GM23338 (cell line): Measurements from ENCODE around the gene HEATR5B. TPM values are rescaled to one million over a fixed set of nuclear protein-coding genes. Genes with fewer than 3 reads are reported as not detected.

Experiments used
- ATAC-seq: fragments of 200-7000 bp; cut with Tn5 transposase; 3 replicates; pipeline ENCODE4 v1.9.1; 2020
- DNase-seq: peaks from one replicate; pipeline ENCODE4 v3.0.0-alpha.2; 2015; ENCODE audit warnings: low spot score
- H2AFZ ChIP-seq: fragments of 200-600 bp; sonication (generic); 2 replicates; pipeline ENCODE4 v1.8.0; 2016; ENCODE audit warnings: antibody characterized with exemption, mild to moderate bottlenecking, moderate library complexity
- H3F3A ChIP-seq: fragments of 200-600 bp; sonication (generic); replicated peaks from 2 replicates; pipeline ENCODE4 v1.8.0; 2017; ENCODE audit warnings: antibody characterized with exemption, mixed run types, low read depth
- H3K27ac ChIP-seq: fragments of 200-600 bp; sonication (generic); 2 replicates; pipeline ENCODE4 v1.6.1; 2016; ENCODE audit warnings: low read depth
- H3K27me3 ChIP-seq: fragments of 200-600 bp; sonication (generic); 2 replicates; pipeline ENCODE4 v1.8.0; 2016; ENCODE audit warnings: mild to moderate bottlenecking, mixed run types, moderate library complexity; ENCODE audit not compliant: insufficient read depth
- H3K36me3 ChIP-seq: fragments of 200-600 bp; sonication (generic); 2 replicates; pipeline ENCODE4 v1.8.0; 2016; ENCODE audit warnings: mild to moderate bottlenecking; ENCODE audit not compliant: insufficient read depth
- H3K4me1 ChIP-seq: fragments of 200-600 bp; sonication (generic); 2 replicates; pipeline ENCODE4 v1.8.0; 2016; ENCODE audit warnings: mild to moderate bottlenecking, moderate library complexity; ENCODE audit not compliant: insufficient read depth
- H3K4me2 ChIP-seq: fragments of 200-600 bp; sonication (generic); 2 replicates; pipeline ENCODE4 v1.7.1; 2017; ENCODE audit warnings: mixed run types
- H3K4me3 ChIP-seq: fragments of 200-600 bp; sonication (generic); 2 replicates; pipeline ENCODE4 v1.6.1; 2016; ENCODE audit warnings: mixed run types
- H3K79me2 ChIP-seq: fragments of 200-600 bp; sonication (generic); replicated peaks from 2 replicates; pipeline ENCODE4 v1.8.0; 2017; ENCODE audit warnings: mild to moderate bottlenecking; ENCODE audit not compliant: insufficient read depth
- H3K9me2 ChIP-seq: fragments of 200-600 bp; sonication (generic); 2 replicates; pipeline ENCODE4 v1.8.0; 2017; ENCODE audit not compliant: insufficient read depth
- H4K20me1 ChIP-seq: fragments of 200-600 bp; sonication (generic); replicated peaks from 2 replicates; pipeline ENCODE4 v1.8.0; 2017; ENCODE audit warnings: mild to moderate bottlenecking; ENCODE audit not compliant: insufficient read depth
- H3K27ac Mint-ChIP-seq: 2 replicates; pipeline ENCODE4 v1.8.0; 2020; ENCODE audit warnings: inconsistent platforms, mild to moderate bottlenecking, moderate library complexity, mixed read lengths
- H3K27me3 Mint-ChIP-seq: 3 replicates; pipeline ENCODE4 v1.8.0; 2022; ENCODE audit warnings: low read depth, mild to moderate bottlenecking, moderate library complexity, mixed read lengths, inconsistent platforms; ENCODE audit not compliant: insufficient read depth, poor library complexity
- H3K36me3 Mint-ChIP-seq: 3 replicates; pipeline ENCODE4 v1.8.0; 2021; ENCODE audit warnings: low read depth, mild to moderate bottlenecking, inconsistent platforms, moderate library complexity, mixed read lengths
- H3K4me1 Mint-ChIP-seq: 3 replicates; pipeline ENCODE4 v1.8.0; 2020; ENCODE audit warnings: mild to moderate bottlenecking, inconsistent platforms, mixed read lengths
- H3K4me3 Mint-ChIP-seq: 3 replicates; pipeline ENCODE4 v1.8.0; 2021; ENCODE audit warnings: moderate library complexity, mild to moderate bottlenecking, inconsistent platforms, mixed read lengths
- H3K9me3 Mint-ChIP-seq: 3 replicates; pipeline ENCODE4 v1.8.0; 2020; ENCODE audit warnings: moderate library complexity, mild to moderate bottlenecking, inconsistent platforms, mixed read lengths
- CTCF ChIP-seq, 2 experiments: fragments of 200-600 bp in 1 of 2; sonication (generic) in 1 of 2; conservative IDR thresholded peaks; 2 replicates each; pipeline versions ENCODE4 v1.5.1 to v1.6.1; 2016 to 2017; ENCODE audit warnings: antibody characterized with exemption in 2 of 2, low read depth in 2 of 2, mild to moderate bottlenecking in 2 of 2, moderate library complexity in 1 of 2
- EZH2 ChIP-seq: fragments of 200-600 bp; sonication (generic); IDR thresholded peaks from one replicate; pipeline ENCODE4 v1.8.0; 2017; ENCODE audit warnings: antibody characterized with exemption, mild to moderate bottlenecking, low read depth; ENCODE audit not compliant: unreplicated experiment
- NANOG ChIP-seq: IDR thresholded peaks from 2 replicates; pipeline ENCODE4 v1.6.1; 2016; ENCODE audit warnings: antibody characterized with exemption, borderline replicate concordance
- REST ChIP-seq: IDR thresholded peaks from one replicate; pipeline ENCODE4 v1.6.1; 2018; ENCODE audit warnings: antibody characterized with exemption; ENCODE audit not compliant: unreplicated experiment
- STAT1 ChIP-seq: IDR thresholded peaks from one replicate; pipeline ENCODE4 v1.6.1; 2016; ENCODE audit warnings: antibody characterized with exemption; ENCODE audit not compliant: unreplicated experiment
- ZNF114 ChIP-seq: fragments of 250-450 bp; sonication (Bioruptor Pico); IDR thresholded peaks from 2 replicates; pipeline ENCODE4 v1.5.0; 2020; ENCODE audit warnings: mild to moderate bottlenecking, moderate library complexity
- polyA plus RNA-seq: library from polyadenylated mRNA; unstranded; fragments of >200 nt; fragmentation: Nextera tagmentation; extraction: Ambion mirVana; gene quantifications from 2 replicates; pipeline ENCODE4 v1.2.1, GENCODE V29; 2016
- total RNA-seq: library from RNA; depleted of rRNA; stranded (reverse); fragments of >200 nt; shearing (Covaris generic); gene quantifications from 2 replicates; pipeline ENCODE4 v1.2.3, GENCODE V29; 2014
- TF ChIP-seq, protein P1 (sequence below): fragments of 250-450 bp; sonication (Bioruptor Pico); IDR thresholded peaks from 2 replicates; pipeline ENCODE4 v1.5.0; 2020; ENCODE audit warnings: mild to moderate bottlenecking, moderate library complexity

Gene HEATR5B
- total and polyA plus RNA-seq, 2 experiments from 2014 or later: 4.0 to 18.8 TPM

GRCh38 chr2:37117566-37117965 is 33.4 kb upstream of the HEATR5B start:
- H3K4me1 Mint-ChIP-seq: no peaks in the 10 kb centered on the region
- peaks cover 28% of the 10 kb centered on the region; the same call in 2 of the 3 replicates for H3K36me3 Mint-ChIP-seq
- Histone ChIP-seq H3F3A (0 out of 2 replicates have a peak, but pooled peaks cover 3% of the 10 kb centered on the region), H3K4me3 (no peak overlapping the region), H3K79me2 (no peaks in the 10 kb centered on the region), H3K27me3 (no peaks in the 10 kb centered on the region), H3K4me2 (no peak overlapping the region), H2AFZ (no peak overlapping the region), H3K36me3 (no peaks in the 10 kb centered on the region; the same call in 1 of the 2 replicates), H3K9me2 (no peaks in the 10 kb centered on the region), H3K27ac (no peak overlapping the region), H4K20me1 (peaks cover 3% of the 10 kb centered on the region), H3K4me1 (no peaks in the 10 kb centered on the region)
- no peak for TF ChIP-seq EZH2
- no peak for TF ChIP-seq REST
- no peak for TF ChIP-seq CTCF (conservative IDR thresholded peaks at IDR 0.05; ENCODE audit: low read depth in 2 of 2)
- no peaks in the 10 kb centered on the region for H3K27me3 Mint-ChIP-seq
- H3K4me3 Mint-ChIP-seq: no peak overlapping the region
- ATAC-seq (no peak), DNase-seq (no peak)
- H3K27ac Mint-ChIP-seq: no peak overlapping the region
- no peaks in the 10 kb centered on the region; the same call in 2 of the 3 replicates for H3K9me3 Mint-ChIP-seq

DNA sequence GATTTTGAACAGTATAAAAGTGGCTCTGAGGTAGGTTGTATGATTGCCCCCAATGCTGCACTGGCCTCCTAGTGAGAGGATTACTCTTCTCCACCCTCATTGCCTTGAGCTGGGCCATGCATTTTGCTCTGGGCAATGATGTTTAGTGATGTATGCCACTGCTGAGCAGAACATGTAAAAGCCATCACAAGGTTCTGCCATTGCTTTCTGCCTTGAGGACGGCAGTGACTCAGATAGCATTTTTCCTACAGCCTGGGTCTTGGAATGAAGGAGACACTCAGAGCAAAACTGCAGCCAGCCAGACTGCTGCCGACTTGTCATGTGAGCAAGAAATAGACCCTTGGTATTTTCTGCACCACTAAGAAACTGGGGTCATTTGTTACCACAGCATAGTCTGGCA is 27.8 kb upstream of the HEATR5B start:
- Mint-ChIP-seq H3K4me3 (no peak overlapping the region), H3K27ac (no peak overlapping the region), H3K36me3 (peaks cover 35% of the 10 kb centered on the region), H3K9me3 (no peaks in the 10 kb centered on the region; the same call in 2 of the 3 replicates), H3K4me1 (no peaks in the 10 kb centered on the region), H3K27me3 (no peaks in the 10 kb centered on the region)
- Histone ChIP-seq H3K27ac (no peak overlapping the region), H3K79me2 (no peaks in the 10 kb centered on the region), H3K4me3 (no peak overlapping the region), H3K27me3 (no peaks in the 10 kb centered on the region), H3K9me2 (no peaks in the 10 kb centered on the region; the same call in 1 of the 2 replicates), H4K20me1 (no peaks in the 10 kb centered on the region; the same call in 1 of the 2 replicates), H2AFZ (no peak overlapping the region), H3K4me1 (no peaks in the 10 kb centered on the region), H3F3A (no peaks in the 10 kb centered on the region), H3K4me2 (no peak overlapping the region), H3K36me3 (peaks cover 7% of the 10 kb centered on the region; the same call in 1 of the 2 replicates)
- ATAC-seq (no peak), DNase-seq (no peak)
- TF ChIP-seq, protein P1, sequence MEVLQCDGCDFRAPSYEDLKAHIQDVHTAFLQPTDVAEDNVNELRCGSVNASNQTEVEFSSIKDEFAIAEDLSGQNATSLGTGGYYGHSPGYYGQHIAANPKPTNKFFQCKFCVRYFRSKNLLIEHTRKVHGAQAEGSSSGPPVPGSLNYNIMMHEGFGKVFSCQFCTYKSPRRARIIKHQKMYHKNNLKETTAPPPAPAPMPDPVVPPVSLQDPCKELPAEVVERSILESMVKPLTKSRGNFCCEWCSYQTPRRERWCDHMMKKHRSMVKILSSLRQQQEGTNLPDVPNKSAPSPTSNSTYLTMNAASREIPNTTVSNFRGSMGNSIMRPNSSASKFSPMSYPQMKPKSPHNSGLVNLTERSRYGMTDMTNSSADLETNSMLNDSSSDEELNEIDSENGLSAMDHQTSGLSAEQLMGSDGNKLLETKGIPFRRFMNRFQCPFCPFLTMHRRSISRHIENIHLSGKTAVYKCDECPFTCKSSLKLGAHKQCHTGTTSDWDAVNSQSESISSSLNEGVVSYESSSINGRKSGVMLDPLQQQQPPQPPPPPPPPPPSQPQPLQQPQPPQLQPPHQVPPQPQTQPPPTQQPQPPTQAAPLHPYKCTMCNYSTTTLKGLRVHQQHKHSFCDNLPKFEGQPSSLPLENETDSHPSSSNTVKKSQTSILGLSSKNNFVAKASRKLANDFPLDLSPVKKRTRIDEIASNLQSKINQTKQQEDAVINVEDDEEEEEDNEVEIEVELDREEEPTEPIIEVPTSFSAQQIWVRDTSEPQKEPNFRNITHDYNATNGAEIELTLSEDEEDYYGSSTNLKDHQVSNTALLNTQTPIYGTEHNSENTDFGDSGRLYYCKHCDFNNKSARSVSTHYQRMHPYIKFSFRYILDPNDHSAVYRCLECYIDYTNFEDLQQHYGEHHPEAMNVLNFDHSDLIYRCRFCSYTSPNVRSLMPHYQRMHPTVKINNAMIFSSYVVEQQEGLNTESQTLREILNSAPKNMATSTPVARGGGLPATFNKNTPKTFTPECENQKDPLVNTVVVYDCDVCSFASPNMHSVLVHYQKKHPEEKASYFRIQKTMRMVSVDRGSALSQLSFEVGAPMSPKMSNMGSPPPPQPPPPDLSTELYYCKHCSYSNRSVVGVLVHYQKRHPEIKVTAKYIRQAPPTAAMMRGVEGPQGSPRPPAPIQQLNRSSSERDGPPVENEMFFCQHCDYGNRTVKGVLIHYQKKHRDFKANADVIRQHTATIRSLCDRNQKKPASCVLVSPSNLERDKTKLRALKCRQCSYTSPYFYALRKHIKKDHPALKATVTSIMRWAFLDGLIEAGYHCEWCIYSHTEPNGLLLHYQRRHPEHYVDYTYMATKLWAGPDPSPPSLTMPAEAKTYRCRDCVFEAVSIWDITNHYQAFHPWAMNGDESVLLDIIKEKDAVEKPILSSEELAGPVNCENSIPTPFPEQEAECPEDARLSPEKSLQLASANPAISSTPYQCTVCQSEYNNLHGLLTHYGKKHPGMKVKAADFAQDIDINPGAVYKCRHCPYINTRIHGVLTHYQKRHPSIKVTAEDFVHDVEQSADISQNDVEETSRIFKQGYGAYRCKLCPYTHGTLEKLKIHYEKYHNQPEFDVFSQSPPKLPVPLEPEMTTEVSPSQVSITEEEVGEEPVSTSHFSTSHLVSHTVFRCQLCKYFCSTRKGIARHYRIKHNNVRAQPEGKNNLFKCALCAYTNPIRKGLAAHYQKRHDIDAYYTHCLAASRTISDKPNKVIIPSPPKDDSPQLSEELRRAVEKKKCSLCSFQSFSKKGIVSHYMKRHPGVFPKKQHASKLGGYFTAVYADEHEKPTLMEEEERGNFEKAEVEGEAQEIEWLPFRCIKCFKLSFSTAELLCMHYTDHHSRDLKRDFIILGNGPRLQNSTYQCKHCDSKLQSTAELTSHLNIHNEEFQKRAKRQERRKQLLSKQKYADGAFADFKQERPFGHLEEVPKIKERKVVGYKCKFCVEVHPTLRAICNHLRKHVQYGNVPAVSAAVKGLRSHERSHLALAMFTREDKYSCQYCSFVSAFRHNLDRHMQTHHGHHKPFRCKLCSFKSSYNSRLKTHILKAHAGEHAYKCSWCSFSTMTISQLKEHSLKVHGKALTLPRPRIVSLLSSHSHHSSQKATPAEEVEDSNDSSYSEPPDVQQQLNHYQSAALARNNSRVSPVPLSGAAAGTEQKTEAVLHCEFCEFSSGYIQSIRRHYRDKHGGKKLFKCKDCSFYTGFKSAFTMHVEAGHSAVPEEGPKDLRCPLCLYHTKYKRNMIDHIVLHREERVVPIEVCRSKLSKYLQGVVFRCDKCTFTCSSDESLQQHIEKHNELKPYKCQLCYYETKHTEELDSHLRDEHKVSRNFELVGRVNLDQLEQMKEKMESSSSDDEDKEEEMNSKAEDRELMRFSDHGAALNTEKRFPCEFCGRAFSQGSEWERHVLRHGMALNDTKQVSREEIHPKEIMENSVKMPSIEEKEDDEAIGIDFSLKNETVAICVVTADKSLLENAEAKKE (CRISPR knock-in tag): no peak
- no peak for TF ChIP-seq NANOG
- no peak for TF ChIP-seq ZNF114 (CRISPR knock-in tag)
- no peak for TF ChIP-seq STAT1
